Measurements from ENCODE around the gene SEC63.
"Not testable (repeated sequence)": the region's sequence is repeated elsewhere in the genome, so short reads cannot be mapped to it uniquely, and the experiment has no call there.

DNA sequence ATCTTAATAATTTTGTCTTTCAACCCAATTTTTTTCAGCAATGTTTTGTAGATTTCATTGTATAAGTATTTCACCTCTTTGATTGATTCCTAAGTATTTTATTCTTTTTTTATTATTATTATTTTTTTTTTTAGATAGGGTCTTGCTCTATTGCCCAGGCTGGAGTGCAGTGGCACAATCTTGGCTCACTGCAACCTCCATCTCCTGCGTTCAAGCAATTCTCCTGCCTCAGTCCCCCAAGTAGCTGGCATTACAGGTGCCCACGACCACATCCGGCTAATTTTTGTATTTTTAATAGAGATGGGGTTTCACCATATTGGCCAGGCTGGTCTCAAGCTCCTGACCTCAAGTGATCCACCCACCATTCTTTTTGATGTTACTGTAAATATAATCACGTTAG is 97.0 kb downstream of the SEC63 start:
- TF ChIP-seq GATA1 (IDR thresholded peaks at IDR 0.05; ENCODE audit: low read depth, low read length); POLR2A (IDR thresholded peaks at IDR 0.05; ENCODE audit: low read length): not testable (repeated sequence)

All from erythroblast (primary cell).